ENCODE data around the gene SKIC2.

GRCh38 chr6:31963921-31964320, 4.9 kb downstream of the SKIC2 start:
- TF ChIP-seq TAF1 (IDR thresholded peaks at IDR 0.05; ENCODE audit: low read depth, low read length) (no peak), POLR2A (IDR thresholded peaks at IDR 0.05; ENCODE audit: low read depth, low read length) (no peak), POLR2AphosphoS5 (IDR thresholded peaks at IDR 0.05; ENCODE audit: low read depth, low read length) (no peak)

All from GM12891 (cell line).